CD8-positive, alpha-beta T cell (primary cell): ENCODE results near the gene GOLGA8A. TPM values are rescaled to one million over a fixed set of nuclear protein-coding genes. Genes with fewer than 3 reads are reported as not detected.

Source experiments
- total RNA-seq, 46 experiments: library from RNA in 2 of 46; stranded (reverse) in 2 of 46; gene quantifications; one replicate each; pipeline ENCODE4 v1.2.3 and lab custom pipeline; 2021 to 2026

Gene GOLGA8A
- total RNA-seq, 2 experiments from 2014 or later = 199 to 214 TPM

Other genes starting within 250 kb of the GOLGA8A start
- gene KATNBL1, start 227.7 kb downstream of the GOLGA8A start, total RNA-seq = 1 to 10 TPM; 9.3 to 10.0 TPM
- 10 to 100 TPM; 78.6 to 87.4 TPM for gene EMC4, start 212.8 kb downstream of the GOLGA8A start, total RNA-seq
- 10 to 100 TPM; 55.7 to 60.8 TPM for gene SLC12A6, start 100.0 kb downstream of the GOLGA8A start, total RNA-seq
- gene NOP10, start 94.7 kb downstream of the GOLGA8A start, total RNA-seq = 10 to 100 TPM; 36.6 to 40.1 TPM
- gene NUTM1, start 94.5 kb downstream of the GOLGA8A start, total RNA-seq = not detected
- gene LPCAT4, start 70.6 kb downstream of the GOLGA8A start, total RNA-seq = 10 to 100 TPM; 30.9 to 36.3 TPM
- 100 to 1,000 TPM; 303 to 342 TPM for gene GOLGA8B, start 145.8 kb upstream of the GOLGA8A start, total RNA-seq